K562 (cell line): Measurements from ENCODE around the gene CLEC17A. TPM values are rescaled to one million over a fixed set of nuclear protein-coding genes. Genes with fewer than 3 reads are reported as not detected.

Source experiments
- BHLHE40 ChIP-seq: IDR thresholded peaks from 2 replicates; pipeline ENCODE4 v1.6.1; 2011; ENCODE audit warnings: low read length, improper control_type of control experiment
- CC2D1A ChIP-seq: fragments of 450-650 bp; IDR thresholded peaks from 2 replicates; pipeline ENCODE4 v1.6.1; 2017; ENCODE audit warnings: mild to moderate bottlenecking
- E2F6 ChIP-seq, 2 experiments: IDR thresholded peaks; 2 replicates each; pipeline ENCODE4 v1.6.1; 2011; ENCODE audit warnings: borderline replicate concordance in 1 of 2, control low read depth in 1 of 2, low read depth in 1 of 2, low read length in 1 of 2, mild to moderate bottlenecking in 1 of 2, mixed read lengths in 1 of 2, moderate library complexity in 1 of 2; ENCODE audit not compliant: insufficient read depth in 1 of 2, insufficient read length in 1 of 2, poor library complexity in 1 of 2, severe bottlenecking in 1 of 2; ENCODE audit errors: extremely low read depth in 1 of 2
- HMG20B ChIP-seq: fragments of 250-450 bp; sonication (Bioruptor Pico); IDR thresholded peaks from 2 replicates; pipeline ENCODE4 v1.5.0; 2021; ENCODE audit warnings: mild to moderate bottlenecking
- MECOM ChIP-seq: fragments of 250-450 bp; sonication (Bioruptor Pico); IDR thresholded peaks from 2 replicates; pipeline ENCODE4 v1.8.0; 2022; ENCODE audit warnings: inconsistent platforms
- NR2C2 ChIP-seq, 2 experiments: fragments of 200-800 bp in 1 of 2; sonication (Bioruptor generic) in 1 of 2; sonication (generic) in 1 of 2; formaldehyde crosslinking in 1 of 2; IDR thresholded peaks; 2 replicates each; pipeline versions ENCODE4 v1.6.1 to v1.8.0; 2016 to 2022; ENCODE audit warnings: mild to moderate bottlenecking in 1 of 2, missing compliant biosample characterization in 1 of 2, missing genetic modification characterization in 1 of 2, missing genetic modification reagents in 1 of 2
- PRMT5 ChIP-seq: sonication (generic); formaldehyde crosslinking; IDR thresholded peaks from 2 replicates; pipeline ENCODE4 v1.5.0; 2020; ENCODE audit warnings: missing genetic modification reagents
- RAD21 ChIP-seq, 2 experiments: fragments of 250-450 bp in 1 of 2; fragments of 450-650 bp in 1 of 2; sonication (Bioruptor Pico) in 1 of 2; formaldehyde crosslinking in 1 of 2; IDR thresholded peaks in 1 of 2; conservative IDR thresholded peaks in 1 of 2; 2 replicates each; pipeline versions ENCODE4 v1.4.0 to v1.8.0; 2020 to 2022; ENCODE audit warnings: mild to moderate bottlenecking in 2 of 2, moderate library complexity in 1 of 2
- RFX1 ChIP-seq: fragments of 450-650 bp; IDR thresholded peaks from 2 replicates; pipeline ENCODE4 v1.6.1; 2016; ENCODE audit warnings: mild to moderate bottlenecking, moderate library complexity
- SETDB1 ChIP-seq: IDR thresholded peaks from one replicate; pipeline ENCODE4 v1.6.1; 2012; ENCODE audit warnings: low read length, control low read depth, inconsistent platforms
- SMARCA4 ChIP-seq: fragments of 450-650 bp; IDR thresholded peaks from 2 replicates; pipeline ENCODE4 v1.6.1; 2016
- STAG1 ChIP-seq: sonication (generic); formaldehyde crosslinking; IDR thresholded peaks from 2 replicates; pipeline ENCODE4 v1.5.0; 2020; ENCODE audit warnings: missing genetic modification reagents, borderline replicate concordance
- TBP ChIP-seq: optimal IDR thresholded peaks from 2 replicates; pipeline ENCODE3; 2011; ENCODE audit warnings: low read depth, low read length, improper control_type of control experiment
- TFAP4 ChIP-seq: sonication (generic); formaldehyde crosslinking; IDR thresholded peaks from 2 replicates; pipeline ENCODE4 v1.8.0; 2022; ENCODE audit warnings: missing genetic modification reagents, mild to moderate bottlenecking, moderate library complexity, borderline replicate concordance
- ZBTB1 ChIP-seq: sonication (generic); formaldehyde crosslinking; IDR thresholded peaks from 2 replicates; pipeline ENCODE4 v1.8.1; 2023; ENCODE audit warnings: missing genetic modification reagents, low read depth, mild to moderate bottlenecking, borderline replicate concordance
- ZBTB7A ChIP-seq: IDR thresholded peaks from 2 replicates; pipeline ENCODE4 v1.6.1; 2011; ENCODE audit warnings: low read depth, mild to moderate bottlenecking, low read length, moderate library complexity, borderline replicate concordance; ENCODE audit not compliant: control insufficient read depth
- ZNF124 ChIP-seq: sonication (generic); formaldehyde crosslinking; IDR thresholded peaks from 2 replicates; pipeline ENCODE4 v1.8.1; 2022; ENCODE audit warnings: missing genetic modification reagents
- ZNF212 ChIP-seq: fragments of 450-650 bp; formaldehyde crosslinking; IDR thresholded peaks from 2 replicates; pipeline ENCODE4 v1.4.0; 2020; ENCODE audit warnings: mild to moderate bottlenecking
- ZNF232 ChIP-seq: sonication (generic); formaldehyde crosslinking; IDR thresholded peaks from 2 replicates; pipeline ENCODE4 v1.8.0; 2022; ENCODE audit warnings: mild to moderate bottlenecking, missing genetic modification reagents
- polyA plus RNA-seq, 8 experiments: library from polyadenylated mRNA; depleted of rRNA in 4 of 8; stranded (reverse) in 5 of 8; unstranded in 3 of 8; fragments of >200 nt; fragmentation: Nextera tagmentation in 2 of 8; fragmentation: Illumina TruSeq in 1 of 8; extraction: Ambion mirVana in 2 of 8; extraction: Trizol in 1 of 8; gene quantifications; 2 replicates each; pipeline versions ENCODE4 v1.2.1 to v1.2.3, GENCODE V29; 2011 to 2014; ENCODE audit warnings: inconsistent platforms in 1 of 8, missing spikeins in 1 of 8
- total RNA-seq, 7 experiments: library from RNA; depleted of rRNA in 6 of 7; stranded (reverse); fragments of >200 nt in 6 of 7; fragmentation: Illumina TruSeq in 2 of 7; extraction: Trizol in 2 of 7; gene quantifications; 2 replicates each; pipeline versions ENCODE4 v1.2.1 to v1.2.3, GENCODE V29; 2011 to 2021; ENCODE audit warnings: low replicate concordance in 1 of 7
- TF ChIP-seq, protein P1 (sequence below): fragments of 250-450 bp; sonication (Bioruptor Pico); IDR thresholded peaks from 2 replicates; pipeline ENCODE4 v1.5.0; 2022; ENCODE audit warnings: mild to moderate bottlenecking
- TF ChIP-seq, protein P2 (sequence below): fragments of 450-650 bp; IDR thresholded peaks from 2 replicates; pipeline ENCODE4 v1.6.1; 2016
- TF ChIP-seq, protein P3 (sequence below): fragments of 450-650 bp; IDR thresholded peaks from 2 replicates; pipeline ENCODE4 v1.6.1; 2016; ENCODE audit warnings: low read depth, mild to moderate bottlenecking, moderate library complexity

The CLEC17A gene
- total and polyA plus RNA-seq, 9 of the 15 experiments (the other 6 are each of a cell fraction or from before 2014, with no cell fraction given) = 0.03 TPM; not detected in 8

DNA sequence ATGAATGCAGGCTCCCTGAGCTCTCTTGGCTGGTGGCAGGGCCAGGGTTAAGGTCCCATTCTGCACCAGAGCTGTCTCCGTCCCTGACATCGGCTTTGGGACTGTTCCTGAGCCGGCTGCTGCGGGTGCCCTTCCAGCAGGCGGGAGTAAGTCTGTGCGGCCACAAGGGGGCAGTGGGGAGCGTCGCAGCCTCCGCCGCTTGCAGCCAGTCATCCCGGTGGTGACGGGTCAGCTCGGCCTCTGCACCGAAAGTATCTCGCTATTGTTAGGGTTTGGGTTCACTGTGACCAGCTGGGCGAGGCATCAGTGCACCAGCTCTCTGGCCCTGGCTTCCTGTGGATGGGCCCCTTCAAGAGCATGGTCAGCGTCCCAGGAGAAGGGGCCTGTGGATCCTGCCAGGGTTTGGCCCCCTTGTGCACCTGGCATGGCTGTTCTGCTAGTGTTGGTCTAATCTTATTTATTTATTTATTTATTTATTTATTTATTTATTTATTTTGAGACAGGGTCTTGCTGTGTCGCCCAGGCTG, 26.2 kb upstream of the CLEC17A start (continued):
- TF ChIP-seq, protein P1, sequence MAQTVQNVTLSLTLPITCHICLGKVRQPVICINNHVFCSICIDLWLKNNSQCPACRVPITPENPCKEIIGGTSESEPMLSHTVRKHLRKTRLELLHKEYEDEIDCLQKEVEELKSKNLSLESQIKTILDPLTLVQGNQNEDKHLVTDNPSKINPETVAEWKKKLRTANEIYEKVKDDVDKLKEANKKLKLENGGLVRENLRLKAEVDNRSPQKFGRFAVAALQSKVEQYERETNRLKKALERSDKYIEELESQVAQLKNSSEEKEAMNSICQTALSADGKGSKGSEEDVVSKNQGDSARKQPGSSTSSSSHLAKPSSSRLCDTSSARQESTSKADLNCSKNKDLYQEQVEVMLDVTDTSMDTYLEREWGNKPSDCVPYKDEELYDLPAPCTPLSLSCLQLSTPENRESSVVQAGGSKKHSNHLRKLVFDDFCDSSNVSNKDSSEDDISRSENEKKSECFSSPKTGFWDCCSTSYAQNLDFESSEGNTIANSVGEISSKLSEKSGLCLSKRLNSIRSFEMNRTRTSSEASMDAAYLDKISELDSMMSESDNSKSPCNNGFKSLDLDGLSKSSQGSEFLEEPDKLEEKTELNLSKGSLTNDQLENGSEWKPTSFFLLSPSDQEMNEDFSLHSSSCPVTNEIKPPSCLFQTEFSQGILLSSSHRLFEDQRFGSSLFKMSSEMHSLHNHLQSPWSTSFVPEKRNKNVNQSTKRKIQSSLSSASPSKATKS (CRISPR knock-in tag) = no peak
- TF ChIP-seq SMARCA4 (peak; percentile 35; the same call in 1 of the 2 replicates), ZNF124 (CRISPR knock-in tag) (no peak), CC2D1A (peak; percentile 30; the same call in 1 of the 2 replicates), ZNF212 (no peak), STAG1 (CRISPR knock-in tag) (peak; percentile 62; the same call in 1 of the 2 replicates), ZBTB7A (peak; percentile 18; the same call in 1 of the 2 replicates), MECOM (CRISPR knock-in tag) (no peak), RAD21 (CRISPR knock-in tag; conservative IDR thresholded peaks at IDR 0.05 in 1 of 2, IDR thresholded peaks at IDR 0.05 in 1 of 2) (peak; percentile 36 to 74; a peak in 3 of 4 replicates), ZBTB1 (peak; percentile 69; the same call in 1 of the 2 replicates), PRMT5 (no peak), HMG20B (CRISPR knock-in tag) (no peak), TBP (no peak), E2F6 (IDR thresholded peaks at IDR 0.05; ENCODE audit: borderline replicate concordance in 1 of 2, extremely low read depth in 1 of 2, insufficient read depth in 1 of 2, insufficient read length in 1 of 2, low read depth in 1 of 2, low read length in 1 of 2, poor library complexity in 1 of 2, severe bottlenecking in 1 of 2) (no peak), BHLHE40 (0 out of 2 replicates have a peak, but pooled peaks have one; percentile 21), ZNF232 (CRISPR knock-in tag) (no peak), RFX1 (no peak), SETDB1 (no peak), TFAP4 (CRISPR knock-in tag) (peak; percentile 71; the same call in 1 of the 2 replicates), NR2C2 (CRISPR knock-in tag; IDR thresholded peaks at IDR 0.05) (0 out of 2 replicates have a peak, but pooled peaks have one; percentile 53), NR2C2 (tag; IDR thresholded peaks at IDR 0.05) (no peak)
- TF ChIP-seq, protein P2, sequence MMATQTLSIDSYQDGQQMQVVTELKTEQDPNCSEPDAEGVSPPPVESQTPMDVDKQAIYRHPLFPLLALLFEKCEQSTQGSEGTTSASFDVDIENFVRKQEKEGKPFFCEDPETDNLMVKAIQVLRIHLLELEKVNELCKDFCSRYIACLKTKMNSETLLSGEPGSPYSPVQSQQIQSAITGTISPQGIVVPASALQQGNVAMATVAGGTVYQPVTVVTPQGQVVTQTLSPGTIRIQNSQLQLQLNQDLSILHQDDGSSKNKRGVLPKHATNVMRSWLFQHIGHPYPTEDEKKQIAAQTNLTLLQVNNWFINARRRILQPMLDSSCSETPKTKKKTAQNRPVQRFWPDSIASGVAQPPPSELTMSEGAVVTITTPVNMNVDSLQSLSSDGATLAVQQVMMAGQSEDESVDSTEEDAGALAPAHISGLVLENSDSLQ = peak; percentile 46
- TF ChIP-seq, protein P3, sequence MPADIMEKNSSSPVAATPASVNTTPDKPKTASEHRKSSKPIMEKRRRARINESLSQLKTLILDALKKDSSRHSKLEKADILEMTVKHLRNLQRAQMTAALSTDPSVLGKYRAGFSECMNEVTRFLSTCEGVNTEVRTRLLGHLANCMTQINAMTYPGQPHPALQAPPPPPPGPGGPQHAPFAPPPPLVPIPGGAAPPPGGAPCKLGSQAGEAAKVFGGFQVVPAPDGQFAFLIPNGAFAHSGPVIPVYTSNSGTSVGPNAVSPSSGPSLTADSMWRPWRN = no peak
